ENCODE data around the gene TJP1. TPM values are rescaled to one million over a fixed set of nuclear protein-coding genes. Genes with fewer than 3 reads are reported as not detected.
"Not testable (repeated sequence)": the region's sequence is repeated elsewhere in the genome, so short reads cannot be mapped to it uniquely, and the experiment has no call there.

TJP1 gene
- total and polyA plus RNA-seq, 5 experiments from 2014 or later: not detected

DNA sequence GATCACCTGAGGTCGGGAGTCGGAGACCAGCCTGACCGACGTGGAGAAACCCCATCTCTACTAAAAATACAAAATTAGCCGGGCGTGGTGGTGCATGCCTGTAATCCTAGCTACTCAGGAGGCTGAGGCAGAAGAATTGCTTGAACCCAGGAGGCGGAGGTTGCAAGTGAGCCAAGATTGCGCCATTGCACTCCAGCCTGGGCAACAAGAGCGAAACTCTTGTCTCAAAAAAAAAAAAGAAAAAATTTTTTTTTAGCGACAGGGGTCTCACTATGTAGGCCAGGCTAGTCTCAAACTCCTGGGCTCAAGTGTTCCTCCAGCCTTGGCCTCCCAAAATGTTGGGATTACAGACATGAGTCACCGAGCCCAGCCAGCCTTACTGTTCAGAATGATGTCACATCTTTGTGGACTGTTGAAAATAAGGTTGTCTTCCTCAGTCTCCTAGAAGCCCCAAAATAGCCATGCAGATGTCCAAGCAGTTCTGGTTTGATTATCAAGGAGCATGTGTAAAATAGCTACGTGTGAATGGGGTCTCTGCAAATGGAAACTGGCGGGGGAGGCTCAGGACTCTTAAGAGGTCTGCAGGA, 145.8 kb downstream of the TJP1 start:
- H3K36me3 Mint-ChIP-seq, H3K4me3 Mint-ChIP-seq, DNase-seq, H3K27ac Mint-ChIP-seq, ATAC-seq, H3K4me1 Mint-ChIP-seq, POLR2A ChIA-PET, H3K9me3 Mint-ChIP-seq: not testable (repeated sequence)
- peaks cover 17 to 52% (median 37%) of the 10 kb centered on the region in 5 donors for H3K27me3 Mint-ChIP-seq

DNA sequence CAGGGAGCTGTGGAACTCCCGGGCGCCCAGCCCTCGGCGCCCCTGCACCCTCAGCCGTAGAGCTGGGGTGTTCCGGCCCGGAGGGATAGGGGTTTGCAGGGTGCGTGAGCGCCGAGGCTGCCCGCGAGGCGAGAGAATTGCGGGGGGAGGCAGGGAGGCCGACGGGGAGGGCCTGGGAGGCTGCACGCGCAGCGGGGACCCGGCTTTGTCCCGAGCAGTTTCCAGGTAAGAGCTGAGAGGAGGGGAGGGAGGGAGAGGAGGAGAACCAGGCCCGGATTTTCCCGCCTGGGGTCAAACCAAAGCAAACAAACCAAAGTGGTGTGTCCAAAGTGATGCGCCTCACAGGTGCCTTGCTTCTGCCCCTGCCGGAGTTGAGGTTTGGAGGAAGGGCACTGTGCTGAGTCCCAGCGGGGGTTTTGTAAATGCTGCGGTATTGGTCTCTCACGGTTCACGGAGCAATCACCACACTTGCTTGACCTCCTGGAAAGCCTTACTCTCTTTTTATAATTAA, 146.4 kb downstream of the TJP1 start:
- peaks cover 0 to 4% (median 0%) of the 10 kb centered on the region in 3 donors for H3K36me3 Mint-ChIP-seq

DNA sequence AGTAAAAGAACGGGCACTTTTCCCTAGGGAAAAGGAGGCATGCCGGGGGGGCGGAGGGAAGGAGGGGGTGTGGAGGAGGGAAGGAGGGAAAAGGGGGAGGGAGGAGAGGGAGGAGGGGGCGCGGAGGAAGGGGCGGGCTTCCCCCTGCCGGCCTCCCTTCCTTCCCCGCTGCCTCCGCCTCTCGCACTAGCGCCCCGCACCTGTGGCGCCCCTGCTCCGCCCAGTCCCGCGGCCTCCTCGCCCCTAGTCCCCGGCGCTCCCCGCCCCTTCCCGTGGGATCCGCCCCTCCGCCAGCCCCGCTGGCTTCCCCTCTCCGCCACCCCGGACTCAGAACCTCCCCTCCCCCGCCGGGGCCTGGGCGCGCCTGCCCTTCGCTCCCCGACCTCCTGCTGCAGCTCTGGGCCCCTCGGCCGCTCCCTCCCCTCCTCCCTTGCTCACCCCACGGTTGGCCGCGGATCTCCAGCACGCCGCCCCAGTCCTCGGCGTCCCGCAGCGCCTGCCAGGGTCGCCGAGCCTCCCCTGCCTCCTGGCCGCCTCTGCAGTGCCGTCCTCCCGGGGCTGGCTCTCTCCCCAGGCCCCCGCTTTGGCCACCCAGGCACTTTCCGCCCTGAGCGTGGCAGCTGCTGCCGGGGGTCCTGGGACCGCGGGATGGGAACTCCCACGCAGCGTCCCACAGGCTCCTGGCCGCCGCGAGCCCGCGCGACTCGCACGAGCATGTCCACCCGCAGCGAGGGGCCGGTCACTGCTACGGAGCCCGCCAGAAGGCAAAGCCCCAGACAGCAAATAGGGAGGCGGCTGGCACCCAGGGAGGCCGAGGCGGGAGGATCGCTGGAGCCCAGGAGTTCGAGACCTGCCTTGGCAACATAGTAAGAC, 147.4 kb downstream of the TJP1 start:
- ATAC-seq: no peak
- Mint-ChIP-seq H3K27me3 (peaks cover 23 to 53% (median 37%) of the 10 kb centered on the region in 5 donors), H3K36me3 (peaks cover 0 to 4% (median 0%) of the 10 kb centered on the region in 3 donors), H3K4me1 (peaks cover 0 to 3% (median 0%) of the 10 kb centered on the region in 4 donors), H3K9me3 (no peaks in the 10 kb centered on the region), H3K4me3 (peak overlapping the region in 1 of 10 donors; percentile 18), H3K27ac (no peak overlapping the region)
- POLR2A ChIA-PET: no interaction called here
- no peak for DNase-seq

More for the DNA sequence above, 146.4 kb downstream of the TJP1 start:
- DNase-seq (no peak), ATAC-seq (no peak)
- Mint-ChIP-seq H3K9me3 (no peaks in the 10 kb centered on the region), H3K4me3 (no peak overlapping the region), H3K27ac (peak overlapping the region in 1 of 10 donors; percentile 59), H3K4me1 (peaks cover 0 to 3% (median 0%) of the 10 kb centered on the region in 4 donors), H3K27me3 (peaks cover 21 to 53% (median 37%) of the 10 kb centered on the region in 5 donors)
- POLR2A ChIA-PET: no interaction called here

DNA sequence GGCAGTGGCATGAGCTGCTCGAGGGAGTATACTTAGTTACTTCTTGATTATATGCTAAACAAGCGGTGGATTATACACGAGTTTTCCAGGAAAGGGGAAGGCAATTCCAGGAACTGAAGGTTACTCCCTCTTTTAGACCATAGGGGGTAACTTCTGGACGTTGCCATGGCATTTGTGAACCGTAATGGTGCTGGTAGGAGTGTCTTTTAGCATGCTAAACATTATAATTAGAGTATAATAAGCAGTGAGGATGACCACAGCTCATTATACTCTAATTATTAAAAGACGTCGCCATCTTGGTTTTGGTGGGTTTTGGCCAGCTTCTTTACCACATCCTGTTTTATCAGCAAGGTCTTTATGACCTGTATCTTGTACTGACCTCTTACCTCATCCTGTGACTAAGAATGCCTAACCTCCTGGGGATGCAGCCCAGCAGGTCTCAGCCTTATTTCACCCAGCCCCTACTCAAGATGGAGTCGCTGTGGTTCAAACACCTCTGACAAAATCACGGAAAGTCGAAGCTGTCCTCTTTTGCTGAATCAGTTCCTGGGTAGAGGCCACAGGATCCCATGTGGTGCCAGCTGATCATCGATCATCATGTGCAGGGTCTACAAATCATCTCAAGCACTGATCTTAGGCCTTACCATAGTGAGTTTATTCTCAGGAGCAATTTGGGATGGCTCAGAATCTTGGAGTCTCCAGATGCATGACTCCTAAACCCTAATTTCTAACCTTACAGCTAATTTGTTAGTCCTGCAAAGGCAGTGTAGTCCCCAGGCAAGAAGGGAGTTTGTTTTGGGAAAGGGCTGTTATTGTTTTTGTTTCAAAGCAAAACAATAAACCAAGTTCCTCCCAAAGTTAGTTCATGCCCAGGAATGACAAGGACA, 149.1 kb downstream of the TJP1 start:
- no peaks in the 10 kb centered on the region for H3K9me3 Mint-ChIP-seq
- H3K4me3 Mint-ChIP-seq: peak overlapping the region in 1 of 10 donors; percentile 29
- H3K27ac Mint-ChIP-seq: no peak overlapping the region
- H3K36me3 Mint-ChIP-seq: peaks cover 0 to 4% (median 0%) of the 10 kb centered on the region in 3 donors
- DNase-seq (no peak), ATAC-seq (no peak)
- POLR2A ChIA-PET: no interaction called here
- peaks cover 23 to 48% (median 35%) of the 10 kb centered on the region in 5 donors for H3K27me3 Mint-ChIP-seq
- H3K4me1 Mint-ChIP-seq: peaks cover 0 to 3% (median under 1%) of the 10 kb centered on the region in 4 donors

DNA sequence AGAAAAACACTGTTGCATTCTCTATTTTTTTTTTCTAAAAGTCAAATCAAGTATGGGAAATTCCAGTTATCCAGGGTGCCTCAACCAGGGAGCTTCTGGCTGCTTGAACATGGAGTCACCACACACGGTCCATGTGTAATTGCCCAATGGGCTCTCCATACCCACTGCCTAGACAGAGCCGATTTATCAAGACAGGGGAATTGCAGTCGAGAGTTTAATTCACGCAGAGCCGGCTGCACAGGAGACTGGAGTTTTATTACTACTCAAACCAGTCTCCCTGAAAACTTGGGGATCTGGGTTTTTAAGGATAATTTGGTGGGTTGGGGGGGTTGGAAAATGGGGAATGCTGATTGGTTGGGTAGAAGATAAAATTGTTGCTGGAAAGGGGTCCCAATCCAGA, 149.8 kb downstream of the TJP1 start:
- POLR2A ChIA-PET: no interaction called here
- Mint-ChIP-seq H3K36me3 (peaks cover 0 to 4% (median 0%) of the 10 kb centered on the region in 3 donors), H3K27me3 (peaks cover 23 to 45% (median 32%) of the 10 kb centered on the region in 5 donors), H3K4me3 (no peak overlapping the region), H3K27ac (no peak overlapping the region), H3K4me1 (peaks cover 0 to 3% (median 1%) of the 10 kb centered on the region in 4 donors), H3K9me3 (no peaks in the 10 kb centered on the region)
- no peak for ATAC-seq
- DNase-seq: no peak

DNA sequence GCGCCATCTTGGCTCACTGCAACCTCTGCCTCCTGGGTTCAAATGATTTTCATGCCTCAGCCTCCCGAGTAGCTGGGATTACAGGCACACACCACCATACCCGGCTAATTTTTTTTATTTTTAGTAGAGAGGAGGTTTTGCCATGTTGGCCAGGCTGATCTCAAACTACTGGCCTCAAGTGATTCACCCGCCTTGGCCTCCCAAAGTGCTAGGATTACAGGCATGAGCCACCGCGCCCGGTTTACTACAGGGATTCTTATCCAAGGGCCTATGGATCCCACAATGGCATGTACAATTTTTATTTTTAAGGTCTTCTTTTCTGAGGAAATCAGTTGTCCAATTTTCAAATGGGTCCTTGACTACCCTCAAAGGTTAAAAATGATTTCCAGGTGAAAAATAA, 150.2 kb downstream of the TJP1 start:
- H3K36me3 Mint-ChIP-seq, ATAC-seq, H3K4me3 Mint-ChIP-seq, H3K9me3 Mint-ChIP-seq, H3K4me1 Mint-ChIP-seq, DNase-seq, POLR2A ChIA-PET, H3K27ac Mint-ChIP-seq: not testable (repeated sequence)
- peaks cover 19 to 41% (median 28%) of the 10 kb centered on the region in 5 donors for H3K27me3 Mint-ChIP-seq

DNA sequence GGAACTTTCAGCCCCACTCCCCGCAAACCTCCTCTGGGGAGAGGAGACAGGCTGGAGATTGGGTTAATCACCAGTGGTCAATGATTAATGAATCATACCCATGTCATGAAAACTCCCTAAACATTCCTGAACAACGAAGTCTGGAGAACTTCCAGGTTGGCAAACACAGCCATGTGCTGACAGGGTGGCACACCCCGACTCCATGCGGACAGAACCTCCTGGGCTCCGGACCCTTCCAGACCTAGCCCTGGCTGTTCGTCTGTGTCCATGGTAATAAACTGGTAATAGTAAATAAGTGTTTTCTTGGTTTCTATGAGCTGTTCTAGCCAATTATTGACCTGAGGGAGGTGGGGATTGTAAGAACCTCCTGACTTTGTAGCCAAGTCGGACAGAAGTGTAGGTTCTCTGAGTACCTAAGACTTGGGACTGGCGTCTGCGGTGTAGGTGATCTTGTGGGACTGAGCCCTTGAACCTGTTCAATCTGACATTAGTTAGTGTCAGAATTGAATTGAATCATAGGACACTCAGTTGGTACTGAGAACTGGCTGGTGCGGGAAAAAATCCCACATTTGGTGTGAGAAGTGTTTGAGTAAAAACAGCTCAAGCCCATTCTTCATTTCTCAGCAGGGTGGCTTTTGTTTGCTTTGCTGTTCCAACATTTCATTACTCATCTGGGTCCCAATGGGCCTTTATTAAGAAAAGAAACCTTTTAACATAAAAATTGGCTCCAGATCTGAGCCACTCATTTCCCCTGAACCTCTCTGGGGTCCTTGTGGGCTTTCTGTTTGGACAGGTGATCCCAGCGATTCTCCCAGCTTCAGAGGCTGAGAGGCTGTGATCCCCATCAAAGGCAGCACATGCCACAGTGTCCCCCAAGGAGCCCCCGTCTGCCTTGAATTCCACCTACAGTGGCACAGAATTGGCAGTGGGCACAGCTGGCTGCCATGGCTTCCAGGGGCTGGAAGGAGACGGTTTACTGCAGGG, 151.0 kb downstream of the TJP1 start:
- peaks cover 0 to 3% (median 1%) of the 10 kb centered on the region in 4 donors for H3K4me1 Mint-ChIP-seq
- ATAC-seq: no peak
- POLR2A ChIA-PET: no interaction called here

DNA sequence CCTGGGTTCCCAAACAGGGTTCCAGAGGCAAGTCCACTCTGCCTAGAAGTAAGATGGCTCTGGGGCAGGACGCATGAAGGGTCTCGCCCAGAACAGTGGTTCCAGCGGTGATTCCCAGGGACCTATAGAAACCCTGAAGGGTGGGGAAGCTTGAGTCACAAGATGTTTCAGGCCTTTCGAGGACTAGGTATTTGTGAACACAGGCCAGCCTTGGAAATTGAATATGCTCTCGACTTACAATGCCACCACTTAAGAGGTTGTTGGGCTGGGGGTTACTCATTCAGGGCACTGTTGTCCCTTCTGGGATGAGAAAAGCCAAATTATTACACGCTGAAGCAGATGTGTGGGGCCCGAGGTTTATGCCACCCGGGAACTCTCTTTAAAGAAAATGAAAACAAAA, 152.0 kb downstream of the TJP1 start:
- Mint-ChIP-seq H3K9me3 (no peaks in the 10 kb centered on the region), H3K4me1 (peaks cover 0 to 3% (median 1%) of the 10 kb centered on the region in 4 donors), H3K27me3 (peaks cover 15 to 35% (median 29%) of the 10 kb centered on the region in 5 donors), H3K36me3 (peaks cover 0 to 4% (median 0%) of the 10 kb centered on the region in 3 donors), H3K4me3 (no peak overlapping the region), H3K27ac (no peak overlapping the region)
- no peak for ATAC-seq
- POLR2A ChIA-PET: no interaction called here
- DNase-seq: no peak

More for the DNA sequence above, 151.0 kb downstream of the TJP1 start:
- no peaks in the 10 kb centered on the region for H3K9me3 Mint-ChIP-seq
- H3K27me3 Mint-ChIP-seq: peaks cover 15 to 40% (median 31%) of the 10 kb centered on the region in 5 donors
- H3K4me3 Mint-ChIP-seq: no peak overlapping the region
- no peak overlapping the region for H3K27ac Mint-ChIP-seq
- DNase-seq: no peak
- peaks cover 0 to 4% (median 0%) of the 10 kb centered on the region in 3 donors for H3K36me3 Mint-ChIP-seq

DNA sequence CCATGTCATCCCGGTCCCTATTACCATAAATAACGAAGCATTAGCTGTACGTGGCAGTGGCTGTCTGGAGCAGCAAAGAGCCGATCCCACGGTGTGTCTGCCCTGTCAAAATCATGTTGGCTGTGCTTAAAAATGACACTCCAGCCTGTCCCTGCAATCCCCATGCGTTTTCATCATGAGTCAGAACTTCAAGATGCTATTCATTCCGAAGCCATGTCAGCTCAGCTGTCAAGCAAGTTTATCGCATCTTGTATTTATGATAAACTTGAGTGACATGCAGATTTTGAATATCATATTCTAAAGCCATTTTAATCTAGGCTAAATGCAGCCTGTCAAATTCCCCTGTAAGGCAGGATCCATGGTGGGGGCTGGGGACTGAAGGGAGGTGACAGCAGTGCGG, 152.4 kb downstream of the TJP1 start:
- POLR2A ChIA-PET: no interaction called here
- DNase-seq (no peak), ATAC-seq (no peak)
- H3K9me3 Mint-ChIP-seq: no peaks in the 10 kb centered on the region
- peaks cover 15 to 39% (median 32%) of the 10 kb centered on the region in 5 donors for H3K27me3 Mint-ChIP-seq
- H3K4me1 Mint-ChIP-seq: peaks cover 0 to 3% (median 1%) of the 10 kb centered on the region in 4 donors
- no peak overlapping the region for H3K27ac Mint-ChIP-seq
- peaks cover 0 to 4% (median 0%) of the 10 kb centered on the region in 3 donors for H3K36me3 Mint-ChIP-seq
- H3K4me3 Mint-ChIP-seq: no peak overlapping the region

DNA sequence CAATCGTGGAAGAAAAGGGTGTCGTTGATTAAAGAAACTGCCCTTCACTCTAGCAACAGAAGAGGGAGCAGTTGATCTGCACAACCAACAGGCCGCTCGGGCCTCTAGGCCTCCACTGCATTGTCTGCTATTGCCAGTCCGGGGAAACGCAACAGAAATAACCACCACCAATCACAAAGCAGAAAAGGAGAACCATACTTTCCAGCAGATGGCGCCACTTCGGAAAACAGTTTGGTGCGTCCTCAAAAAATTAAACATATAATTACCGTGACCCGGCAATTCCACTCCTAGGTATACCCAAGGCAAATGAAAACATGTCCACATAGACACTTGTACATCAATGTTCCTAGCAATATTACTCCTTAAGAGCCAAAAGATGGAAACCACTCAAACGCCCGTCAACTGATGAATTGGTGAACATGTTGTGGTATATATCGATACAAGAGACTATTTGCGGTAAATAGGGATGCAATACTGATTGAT, 154.1 kb downstream of the TJP1 start:
- Mint-ChIP-seq H3K27me3 (peaks cover 7 to 33% (median 26%) of the 10 kb centered on the region in 5 donors), H3K27ac (no peak overlapping the region), H3K36me3 (no peaks in the 10 kb centered on the region), H3K9me3 (no peaks in the 10 kb centered on the region), H3K4me3 (no peak overlapping the region), H3K4me1 (peaks cover 0 to 2% (median 0%) of the 10 kb centered on the region in 4 donors)
- ATAC-seq (no peak), DNase-seq (no peak)
- POLR2A ChIA-PET: no interaction called here

DNA sequence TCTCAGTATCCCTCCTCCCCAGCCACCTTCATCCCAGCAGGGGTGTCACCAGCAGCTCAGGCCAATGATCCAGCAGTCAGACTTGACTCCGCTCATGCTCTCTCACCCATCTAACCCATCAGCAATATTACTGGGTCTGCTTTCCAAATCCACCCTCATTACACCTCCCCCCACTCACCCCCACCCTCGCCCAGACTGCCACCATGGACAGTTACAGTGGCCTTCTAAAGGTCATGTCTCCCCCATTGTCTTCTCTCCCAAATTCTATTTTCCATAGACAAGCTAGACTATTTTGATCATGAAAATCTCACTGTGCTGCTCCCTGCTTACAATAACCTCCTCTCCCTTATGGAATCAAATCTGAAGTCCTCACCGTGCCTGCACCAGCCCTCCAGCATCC, 156.0 kb downstream of the TJP1 start:
- Mint-ChIP-seq H3K4me3 (no peak overlapping the region), H3K27ac (no peak overlapping the region), H3K27me3 (peaks cover 1 to 24% (median 22%) of the 10 kb centered on the region in 5 donors), H3K9me3 (no peaks in the 10 kb centered on the region), H3K4me1 (peaks cover 0 to 2% (median 0%) of the 10 kb centered on the region in 4 donors), H3K36me3 (no peaks in the 10 kb centered on the region)
- no peak for DNase-seq
- POLR2A ChIA-PET: no interaction called here
- ATAC-seq: no peak
